ENCODE results near the gene ATRN.

Gene ATRN

DNA sequence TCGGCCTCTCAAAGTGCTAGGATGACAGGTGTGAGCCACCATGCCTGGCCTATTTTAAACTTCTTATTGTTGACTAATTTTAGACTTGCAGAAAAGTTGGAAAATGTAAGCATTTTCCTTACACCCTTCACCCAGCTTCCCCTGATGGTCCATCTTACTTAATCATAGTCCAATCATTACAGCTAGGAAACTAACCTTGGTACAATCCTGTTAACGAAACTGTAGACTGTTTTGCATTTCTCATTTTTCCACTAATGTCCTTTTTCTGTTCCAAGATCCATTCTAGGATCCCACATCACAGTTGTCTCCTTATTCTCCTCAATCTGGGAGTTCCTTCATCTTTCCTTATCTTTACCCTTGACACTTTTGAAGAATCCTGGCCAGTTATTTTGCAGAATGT is 193.0 kb downstream of the ATRN start:
- Histone ChIP-seq H3K9me3 (ENCODE audit: low read length) (no peaks in the 10 kb centered on the region), H3K4me3 (ENCODE audit: low read depth in 1 of 2, low read length in 2 of 2) (no peak overlapping the region), H3K36me3 (ENCODE audit: insufficient read depth, low read length) (peaks cover 8% of the 10 kb centered on the region), H3K9ac (ENCODE audit: low read length) (no peak overlapping the region), H3K27ac (ENCODE audit: low read depth, low read length) (no peak overlapping the region), H3K27me3 (ENCODE audit: control insufficient read depth in 1 of 2, insufficient read depth in 2 of 2, low read length in 2 of 2) (peaks cover 11 to 38% of the 10 kb centered on the region in 2 donors), H3K4me1 (ENCODE audit: insufficient read depth, low read length) (peaks cover 5% of the 10 kb centered on the region)

DNA sequence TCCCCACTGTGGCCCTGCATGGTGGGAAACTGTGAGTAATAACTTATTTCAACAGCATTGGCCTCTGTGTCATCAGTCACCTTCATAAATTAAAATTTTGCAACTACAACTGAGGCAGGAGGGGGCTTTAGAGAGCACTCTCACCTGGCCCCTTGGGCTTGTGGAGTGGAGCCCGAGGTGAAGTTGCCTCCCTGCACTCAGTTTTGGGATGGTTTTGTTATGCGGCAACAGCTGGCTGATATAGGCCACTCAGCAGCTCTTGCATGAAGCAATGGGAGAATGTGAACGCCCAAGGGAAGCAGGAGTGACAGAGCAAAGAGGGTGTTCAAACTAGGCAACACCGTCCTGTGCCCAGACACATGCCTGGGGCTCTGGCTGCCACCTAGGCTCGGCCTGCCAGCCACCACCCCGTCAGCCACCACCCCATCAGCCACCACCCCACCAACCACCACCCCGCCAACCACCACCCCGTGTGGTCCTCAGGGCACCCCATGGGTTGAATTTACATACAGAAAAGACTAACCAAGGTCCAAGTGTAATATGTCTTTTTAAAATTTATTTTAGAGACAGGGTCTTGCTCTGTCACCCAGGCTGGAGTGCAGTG is 196.7 kb downstream of the ATRN start:
- H3K36me3 ChIP-seq (ENCODE audit: insufficient read depth, low read length) = peaks cover 17% of the 10 kb centered on the region
- no peak overlapping the region for H3K9ac ChIP-seq (ENCODE audit: low read length)
- H3K27ac ChIP-seq (ENCODE audit: low read depth, low read length) = no peak overlapping the region
- H3K9me3 ChIP-seq (ENCODE audit: low read length) = no peaks in the 10 kb centered on the region
- H3K4me1 ChIP-seq (ENCODE audit: insufficient read depth, low read length) = peaks cover 21% of the 10 kb centered on the region
- H3K4me3 ChIP-seq (ENCODE audit: low read depth in 1 of 2, low read length in 2 of 2) = no peak overlapping the region
- H3K27me3 ChIP-seq (ENCODE audit: control insufficient read depth in 1 of 2, insufficient read depth in 2 of 2, low read length in 2 of 2) = peaks cover 0 to 4% of the 10 kb centered on the region in 2 donors

DNA sequence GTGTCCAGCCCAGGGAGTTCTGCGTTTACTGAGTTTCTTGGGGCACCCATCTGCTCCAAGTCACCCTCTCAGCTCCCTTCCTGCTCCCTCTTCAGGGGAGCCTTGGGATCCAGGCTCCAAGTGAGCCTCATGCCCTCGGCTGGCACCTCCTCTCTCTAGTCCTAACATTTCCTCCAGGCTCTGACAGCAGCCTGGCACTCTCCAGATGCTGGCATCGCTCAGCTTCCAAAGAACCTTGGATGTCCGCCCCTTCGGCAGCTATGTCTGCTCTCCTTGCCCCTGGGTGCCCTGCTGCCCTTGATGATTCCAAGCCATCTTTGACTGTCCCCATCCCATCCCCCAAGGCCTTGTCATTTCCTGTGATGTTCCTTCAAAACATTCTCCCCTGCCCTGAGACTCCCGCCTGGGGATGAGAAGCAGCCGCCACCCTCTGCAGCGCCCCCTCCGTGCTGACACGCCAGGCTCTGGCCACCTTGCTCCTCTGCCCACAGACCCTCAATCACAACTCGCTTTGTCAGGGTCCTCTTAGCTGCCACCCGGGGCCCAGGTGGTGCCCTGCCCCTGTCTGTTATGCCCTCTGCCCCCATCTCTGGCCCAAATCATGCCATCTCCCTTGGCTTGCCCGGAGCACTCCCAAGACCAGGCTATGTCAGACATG is 199.0 kb downstream of the ATRN start:
- H3K27me3 ChIP-seq (ENCODE audit: control insufficient read depth in 1 of 2, insufficient read depth in 2 of 2, low read length in 2 of 2) = peaks cover 0 to 3% of the 10 kb centered on the region in 2 donors
- H3K4me1 ChIP-seq (ENCODE audit: insufficient read depth, low read length) = peaks cover 21% of the 10 kb centered on the region
- H3K9me3 ChIP-seq (ENCODE audit: low read length) = no peaks in the 10 kb centered on the region

DNA sequence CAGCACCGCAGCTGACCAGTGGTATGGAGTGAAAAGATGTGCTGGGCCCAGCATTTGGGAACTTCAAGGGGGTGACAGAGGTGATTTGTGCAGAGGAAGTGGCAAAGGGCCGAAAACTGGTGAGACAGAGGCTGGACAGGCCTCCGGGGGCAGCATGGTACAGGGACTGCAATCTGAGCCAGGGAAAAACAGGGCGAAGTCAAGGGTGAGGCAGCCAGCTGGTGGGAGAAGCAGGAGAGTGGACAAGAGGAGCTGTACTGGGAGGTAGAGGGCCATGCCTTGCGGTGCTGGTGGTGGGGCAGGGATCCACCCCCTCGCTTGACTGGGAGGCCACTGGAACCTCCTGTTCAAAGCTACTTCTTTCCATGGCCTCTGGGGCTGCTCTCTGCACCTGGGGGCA is 199.7 kb downstream of the ATRN start:
- Histone ChIP-seq H3K36me3 (ENCODE audit: insufficient read depth, low read length) (peaks cover 34% of the 10 kb centered on the region), H3K4me3 (ENCODE audit: low read depth in 1 of 2, low read length in 2 of 2) (no peak overlapping the region), H3K9ac (ENCODE audit: low read length) (no peak overlapping the region), H3K27ac (ENCODE audit: low read depth, low read length) (no peak overlapping the region), H3K4me1 (ENCODE audit: insufficient read depth, low read length) (peaks cover 21% of the 10 kb centered on the region), H3K9me3 (ENCODE audit: low read length) (no peaks in the 10 kb centered on the region), H3K27me3 (ENCODE audit: control insufficient read depth in 1 of 2, insufficient read depth in 2 of 2, low read length in 2 of 2) (peaks cover 0 to 5% of the 10 kb centered on the region in 2 donors)

More for the DNA sequence above, 199.0 kb downstream of the ATRN start:
- Histone ChIP-seq H3K9ac (ENCODE audit: low read length) (no peak overlapping the region), H3K27ac (ENCODE audit: low read depth, low read length) (no peak overlapping the region), H3K36me3 (ENCODE audit: insufficient read depth, low read length) (peaks cover 27% of the 10 kb centered on the region), H3K4me3 (ENCODE audit: low read depth in 1 of 2, low read length in 2 of 2) (no peak overlapping the region)

DNA sequence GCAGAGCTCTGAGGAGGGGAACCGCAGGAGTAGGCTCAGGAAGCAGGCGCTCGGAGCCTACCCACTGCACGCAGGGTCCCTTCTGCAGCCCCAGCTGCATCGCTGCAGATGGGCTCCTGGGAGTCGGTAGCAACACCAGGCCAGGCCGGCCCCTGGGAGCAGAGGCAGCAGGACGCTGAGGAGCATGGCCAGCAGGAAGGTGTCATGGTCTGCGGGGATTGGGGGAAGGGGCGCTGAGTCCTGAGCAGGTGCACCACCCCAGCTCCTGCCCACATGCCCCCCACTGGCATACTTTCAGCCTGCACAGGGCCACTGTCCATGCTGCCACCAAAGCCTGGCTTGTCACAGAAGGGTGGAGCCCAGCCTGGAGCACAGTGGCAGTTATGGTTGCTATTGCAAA is 200.1 kb downstream of the ATRN start:
- peaks cover 38% of the 10 kb centered on the region for H3K36me3 ChIP-seq (ENCODE audit: insufficient read depth, low read length)
- no peaks in the 10 kb centered on the region for H3K9me3 ChIP-seq (ENCODE audit: low read length)
- H3K4me1 ChIP-seq (ENCODE audit: insufficient read depth, low read length) = peaks cover 21% of the 10 kb centered on the region
- peaks cover 0 to 5% of the 10 kb centered on the region in 2 donors for H3K27me3 ChIP-seq (ENCODE audit: control insufficient read depth in 1 of 2, insufficient read depth in 2 of 2, low read length in 2 of 2)
- no peak overlapping the region for H3K9ac ChIP-seq (ENCODE audit: low read length)
- no peak overlapping the region for H3K27ac ChIP-seq (ENCODE audit: low read depth, low read length)
- H3K4me3 ChIP-seq (ENCODE audit: low read depth in 1 of 2, low read length in 2 of 2) = no peak overlapping the region

DNA sequence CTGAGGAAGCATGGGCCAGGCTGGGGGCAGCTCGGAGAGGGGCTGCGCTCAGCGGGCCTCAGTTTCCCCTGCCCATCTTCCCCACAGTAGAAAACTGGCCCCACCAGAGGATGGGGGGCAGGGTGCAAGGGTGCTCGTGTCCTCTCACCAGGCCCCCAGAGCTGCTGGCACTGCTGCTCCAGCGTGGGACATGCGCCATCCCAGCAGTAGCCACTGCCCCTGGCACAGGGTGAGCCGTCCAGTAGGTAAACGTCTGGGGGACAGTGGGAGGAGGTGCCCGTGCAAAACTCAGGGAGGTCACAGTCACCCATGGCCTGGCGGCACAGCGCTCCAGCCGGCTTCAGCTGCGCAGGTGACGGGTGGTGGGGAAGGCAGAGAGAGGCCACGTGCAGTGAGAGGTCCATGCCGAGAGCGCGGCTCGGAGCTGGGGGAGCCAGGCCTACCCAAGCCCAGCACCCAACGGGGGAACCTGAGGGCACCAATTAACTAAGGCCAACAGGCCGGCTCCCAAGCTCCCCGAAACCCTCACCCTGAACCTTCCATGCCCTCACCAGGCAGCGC is 201.2 kb downstream of the ATRN start:
- Histone ChIP-seq H3K4me1 (ENCODE audit: insufficient read depth, low read length) (peaks cover 24% of the 10 kb centered on the region), H3K27me3 (ENCODE audit: control insufficient read depth in 1 of 2, insufficient read depth in 2 of 2, low read length in 2 of 2) (peaks cover 0 to 5% of the 10 kb centered on the region in 2 donors), H3K4me3 (ENCODE audit: low read depth in 1 of 2, low read length in 2 of 2) (no peak overlapping the region), H3K27ac (ENCODE audit: low read depth, low read length) (no peak overlapping the region), H3K9ac (ENCODE audit: low read length) (no peak overlapping the region), H3K9me3 (ENCODE audit: low read length) (no peaks in the 10 kb centered on the region), H3K36me3 (ENCODE audit: insufficient read depth, low read length) (peaks cover 40% of the 10 kb centered on the region)

DNA sequence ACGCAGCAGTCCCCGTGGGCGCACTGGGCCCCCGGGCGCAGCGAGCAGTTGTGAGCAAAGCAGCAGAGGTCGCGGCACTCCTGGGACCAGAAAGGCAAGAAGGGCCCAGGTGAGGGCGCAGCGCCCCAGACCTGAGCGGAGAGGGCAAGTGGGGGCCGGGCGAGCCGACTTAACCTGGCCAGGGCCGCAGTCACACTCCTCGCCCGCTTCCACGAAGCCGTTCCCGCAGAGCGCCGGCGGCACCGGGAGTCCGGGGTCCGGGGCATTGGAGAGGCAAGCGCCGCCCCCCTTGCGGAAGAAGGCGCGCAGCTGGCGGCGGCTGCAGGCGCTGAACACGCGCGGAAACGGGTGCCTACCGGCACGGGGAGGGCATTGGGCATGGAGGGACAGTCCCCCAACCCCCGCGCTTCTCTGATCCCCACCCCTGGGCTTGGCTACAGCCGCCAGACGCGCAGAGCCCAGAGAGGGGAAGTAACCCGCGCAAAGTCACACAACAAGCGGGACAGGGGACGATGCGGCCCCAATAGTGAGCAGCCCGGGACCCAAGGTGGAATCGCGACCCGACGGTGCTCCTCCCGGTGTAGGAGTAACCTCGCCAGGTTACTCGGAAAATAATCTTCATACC is 201.8 kb downstream of the ATRN start:
- Histone ChIP-seq H3K9ac (ENCODE audit: low read length) (no peak overlapping the region), H3K27ac (ENCODE audit: low read depth, low read length) (no peak overlapping the region), H3K9me3 (ENCODE audit: low read length) (no peaks in the 10 kb centered on the region), H3K27me3 (ENCODE audit: control insufficient read depth in 1 of 2, insufficient read depth in 2 of 2, low read length in 2 of 2) (peaks cover 0 to 5% of the 10 kb centered on the region in 2 donors), H3K4me1 (ENCODE audit: insufficient read depth, low read length) (peaks cover 30% of the 10 kb centered on the region), H3K36me3 (ENCODE audit: insufficient read depth, low read length) (peaks cover 40% of the 10 kb centered on the region), H3K4me3 (ENCODE audit: low read depth in 1 of 2, low read length in 2 of 2) (no peak overlapping the region)

DNA sequence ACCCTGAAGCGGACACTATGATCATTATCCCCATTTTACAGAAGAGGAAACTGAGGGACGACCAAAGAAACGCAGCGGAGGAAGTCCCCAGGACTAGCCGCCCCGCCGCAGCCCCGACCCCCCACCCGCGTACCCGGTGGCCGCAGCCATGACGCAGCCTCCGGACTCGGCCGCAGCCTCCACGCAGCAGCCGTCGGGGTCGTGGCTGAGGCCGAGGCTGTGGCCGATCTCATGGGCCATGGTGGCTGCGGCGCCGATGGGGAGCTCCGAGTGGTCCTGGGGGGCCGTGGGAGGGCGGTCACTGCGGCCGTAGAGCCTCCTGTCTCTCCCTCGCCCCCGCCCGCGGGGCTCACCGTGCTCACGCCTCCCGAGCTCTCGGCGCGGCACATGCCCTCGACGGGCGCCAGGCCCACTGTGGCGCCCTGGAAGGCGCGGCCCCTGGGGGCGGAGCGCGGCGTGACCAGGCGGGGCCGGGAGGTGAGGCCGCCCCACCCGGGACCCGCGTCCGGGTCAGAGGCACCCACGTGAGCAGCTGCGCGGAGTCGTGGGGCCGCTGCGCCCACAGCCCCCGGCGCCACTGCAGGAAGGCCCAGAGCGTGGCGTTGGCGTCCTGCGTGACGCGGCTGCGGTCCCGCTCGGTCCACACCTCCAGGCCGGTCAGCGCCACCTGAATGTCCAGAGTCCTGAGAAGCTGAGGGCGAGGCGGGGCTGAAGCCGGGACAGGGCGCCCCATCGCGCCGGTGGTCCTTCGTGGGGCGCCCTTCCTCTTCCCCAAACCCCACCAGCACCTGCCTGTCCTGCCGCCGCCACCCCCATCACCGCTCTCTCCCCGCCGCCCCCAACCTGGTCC is 202.6 kb downstream of the ATRN start:
- H3K27ac ChIP-seq (ENCODE audit: low read depth, low read length) = no peak overlapping the region
- H3K4me1 ChIP-seq (ENCODE audit: insufficient read depth, low read length) = peaks cover 38% of the 10 kb centered on the region
- no peak overlapping the region for H3K9ac ChIP-seq (ENCODE audit: low read length)
- no peaks in the 10 kb centered on the region for H3K9me3 ChIP-seq (ENCODE audit: low read length)
- H3K27me3 ChIP-seq (ENCODE audit: control insufficient read depth in 1 of 2, insufficient read depth in 2 of 2, low read length in 2 of 2) = peaks cover 0 to 5% of the 10 kb centered on the region in 2 donors
- peaks cover 36% of the 10 kb centered on the region for H3K36me3 ChIP-seq (ENCODE audit: insufficient read depth, low read length)
- H3K4me3 ChIP-seq (ENCODE audit: low read depth in 1 of 2, low read length in 2 of 2) = no peak overlapping the region

DNA sequence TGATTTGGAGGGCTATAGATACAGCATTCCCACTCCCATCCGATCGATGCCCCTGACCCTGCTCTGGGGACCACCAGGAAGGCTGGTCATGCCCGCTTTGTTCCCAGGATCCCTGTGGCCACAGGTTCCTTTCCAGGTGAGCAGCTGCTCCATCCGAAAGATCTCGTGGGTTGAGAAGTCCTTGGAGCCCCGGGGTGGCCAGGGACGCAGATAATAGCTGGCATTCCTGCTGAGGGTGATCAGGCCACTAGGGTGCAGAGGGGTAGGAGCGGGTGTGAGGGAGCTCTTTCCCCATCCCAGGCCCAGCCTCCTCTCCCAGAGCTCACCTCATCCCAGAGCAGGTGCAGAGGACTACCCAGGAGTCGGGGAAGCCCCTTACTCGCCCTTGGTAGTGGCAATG is 203.6 kb downstream of the ATRN start:
- Histone ChIP-seq H3K9ac (ENCODE audit: low read length) (no peak overlapping the region), H3K36me3 (ENCODE audit: insufficient read depth, low read length) (peaks cover 30% of the 10 kb centered on the region), H3K9me3 (ENCODE audit: low read length) (no peaks in the 10 kb centered on the region), H3K4me3 (ENCODE audit: low read depth in 1 of 2, low read length in 2 of 2) (no peak overlapping the region), H3K27ac (ENCODE audit: low read depth, low read length) (no peak overlapping the region), H3K27me3 (ENCODE audit: control insufficient read depth in 1 of 2, insufficient read depth in 2 of 2, low read length in 2 of 2) (peaks cover 0 to 5% of the 10 kb centered on the region in 2 donors), H3K4me1 (ENCODE audit: insufficient read depth, low read length) (peaks cover 40% of the 10 kb centered on the region)

DNA sequence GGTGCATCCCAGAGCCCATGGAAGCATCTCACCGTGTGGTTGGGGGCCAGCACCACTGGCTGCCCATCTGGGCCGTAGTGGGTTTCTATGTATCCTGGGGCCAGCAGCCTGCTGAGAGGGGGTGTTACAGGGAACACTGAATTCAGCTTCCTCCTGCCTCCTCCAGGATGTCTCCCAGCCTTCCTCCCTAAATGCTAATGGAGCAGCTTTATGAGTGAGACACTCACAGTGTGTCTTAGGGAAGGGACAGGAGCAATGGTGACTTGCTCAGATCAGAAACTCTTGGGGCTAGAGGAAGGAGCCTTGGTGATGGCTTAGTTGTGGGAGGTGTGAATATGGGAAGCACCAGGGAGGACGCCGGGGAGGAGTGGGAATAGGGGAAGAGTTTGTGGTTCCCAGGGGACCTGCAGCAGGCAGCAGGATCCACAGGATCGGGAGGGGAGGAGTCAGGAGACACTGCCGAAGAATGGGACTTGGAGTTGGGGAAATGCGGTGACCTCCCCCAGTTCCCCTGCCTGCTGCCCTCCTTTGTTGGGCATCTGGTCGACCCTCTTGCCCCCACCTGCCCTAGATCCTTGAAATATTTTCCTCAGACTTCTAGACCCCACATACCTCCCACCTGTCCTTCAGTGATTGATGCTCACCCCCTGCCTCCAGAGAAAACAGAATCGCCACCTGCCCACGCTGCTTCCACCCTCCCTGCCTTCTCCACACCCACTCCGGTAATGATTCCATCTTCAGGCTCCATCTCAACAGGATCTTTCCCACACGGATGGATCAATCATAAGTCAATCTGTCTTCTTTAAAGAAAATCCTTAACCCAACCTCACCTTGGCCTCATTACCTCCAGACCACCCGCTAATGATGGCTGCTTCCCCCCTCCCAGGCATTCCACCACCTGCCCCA is 204.4 kb downstream of the ATRN start:
- Histone ChIP-seq H3K9ac (ENCODE audit: low read length) (no peak overlapping the region), H3K36me3 (ENCODE audit: insufficient read depth, low read length) (peaks cover 30% of the 10 kb centered on the region), H3K4me1 (ENCODE audit: insufficient read depth, low read length) (peaks cover 40% of the 10 kb centered on the region), H3K9me3 (ENCODE audit: low read length) (no peaks in the 10 kb centered on the region), H3K27me3 (ENCODE audit: control insufficient read depth in 1 of 2, insufficient read depth in 2 of 2, low read length in 2 of 2) (peaks cover 0 to 5% of the 10 kb centered on the region in 2 donors), H3K4me3 (ENCODE audit: low read depth in 1 of 2, low read length in 2 of 2) (no peak overlapping the region), H3K27ac (ENCODE audit: low read depth, low read length) (no peak overlapping the region)

All from muscle layer of colon (tissue), 2 donors.